ENCODE results near the gene SETD3. TPM values are rescaled to one million over a fixed set of nuclear protein-coding genes. Genes with fewer than 3 reads are reported as not detected.
A peak's percentile ranks its signal among the peaks of the same experiment; 100 is the strongest.

SETD3 gene
- total and polyA plus RNA-seq, 2 experiments from 2014 or later, result 40.7 to 68.0 TPM

GRCh38 chr14:99359906-99360305 is 120.8 kb downstream of the SETD3 start:
- no peak overlapping the region for H3K4me3 Mint-ChIP-seq
- H3K27me3 Mint-ChIP-seq (ENCODE audit: insufficient read depth, low read depth, poor library complexity), result peaks cover 4% of the 10 kb centered on the region
- H3K36me3 Mint-ChIP-seq (ENCODE audit: low read depth), result no peaks in the 10 kb centered on the region
- Histone ChIP-seq H3K9me2 (ENCODE audit: insufficient read depth) (0 out of 2 replicates have a peak, but pooled peaks cover 2% of the 10 kb centered on the region), H3K27me3 (ENCODE audit: insufficient read depth) (no peaks in the 10 kb centered on the region), H3K36me3 (ENCODE audit: insufficient read depth) (no peaks in the 10 kb centered on the region), H3K79me2 (replicated peaks; ENCODE audit: insufficient read depth) (no peaks in the 10 kb centered on the region), H2AFZ (no peak overlapping the region), H3K4me2 (no peak overlapping the region), H4K20me1 (replicated peaks; ENCODE audit: insufficient read depth) (no peaks in the 10 kb centered on the region), H3K27ac (ENCODE audit: low read depth) (no peak overlapping the region), H3F3A (replicated peaks; ENCODE audit: low read depth) (no peaks in the 10 kb centered on the region), H3K4me1 (ENCODE audit: insufficient read depth) (peaks cover 4% of the 10 kb centered on the region; the same call in 1 of the 2 replicates), H3K4me3 (no peak overlapping the region)
- TF ChIP-seq, protein P1, sequence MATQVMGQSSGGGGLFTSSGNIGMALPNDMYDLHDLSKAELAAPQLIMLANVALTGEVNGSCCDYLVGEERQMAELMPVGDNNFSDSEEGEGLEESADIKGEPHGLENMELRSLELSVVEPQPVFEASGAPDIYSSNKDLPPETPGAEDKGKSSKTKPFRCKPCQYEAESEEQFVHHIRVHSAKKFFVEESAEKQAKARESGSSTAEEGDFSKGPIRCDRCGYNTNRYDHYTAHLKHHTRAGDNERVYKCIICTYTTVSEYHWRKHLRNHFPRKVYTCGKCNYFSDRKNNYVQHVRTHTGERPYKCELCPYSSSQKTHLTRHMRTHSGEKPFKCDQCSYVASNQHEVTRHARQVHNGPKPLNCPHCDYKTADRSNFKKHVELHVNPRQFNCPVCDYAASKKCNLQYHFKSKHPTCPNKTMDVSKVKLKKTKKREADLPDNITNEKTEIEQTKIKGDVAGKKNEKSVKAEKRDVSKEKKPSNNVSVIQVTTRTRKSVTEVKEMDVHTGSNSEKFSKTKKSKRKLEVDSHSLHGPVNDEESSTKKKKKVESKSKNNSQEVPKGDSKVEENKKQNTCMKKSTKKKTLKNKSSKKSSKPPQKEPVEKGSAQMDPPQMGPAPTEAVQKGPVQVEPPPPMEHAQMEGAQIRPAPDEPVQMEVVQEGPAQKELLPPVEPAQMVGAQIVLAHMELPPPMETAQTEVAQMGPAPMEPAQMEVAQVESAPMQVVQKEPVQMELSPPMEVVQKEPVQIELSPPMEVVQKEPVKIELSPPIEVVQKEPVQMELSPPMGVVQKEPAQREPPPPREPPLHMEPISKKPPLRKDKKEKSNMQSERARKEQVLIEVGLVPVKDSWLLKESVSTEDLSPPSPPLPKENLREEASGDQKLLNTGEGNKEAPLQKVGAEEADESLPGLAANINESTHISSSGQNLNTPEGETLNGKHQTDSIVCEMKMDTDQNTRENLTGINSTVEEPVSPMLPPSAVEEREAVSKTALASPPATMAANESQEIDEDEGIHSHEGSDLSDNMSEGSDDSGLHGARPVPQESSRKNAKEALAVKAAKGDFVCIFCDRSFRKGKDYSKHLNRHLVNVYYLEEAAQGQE (IDR thresholded peaks at IDR 0.05; ENCODE audit: unreplicated experiment), result no peak
- TF ChIP-seq ZNF114 (CRISPR knock-in tag; IDR thresholded peaks at IDR 0.05) (no peak), ETS1 (IDR thresholded peaks at IDR 0.05) (no peak), EZH2 (IDR thresholded peaks at IDR 0.05; ENCODE audit: low read depth, unreplicated experiment) (no peak), POLR2AphosphoS5 (IDR thresholded peaks at IDR 0.05; ENCODE audit: low read depth) (no peak), EZH2phosphoT487 (IDR thresholded peaks at IDR 0.05; ENCODE audit: unreplicated experiment) (no peak), NANOG (IDR thresholded peaks at IDR 0.05; ENCODE audit: borderline replicate concordance) (no peak), STAT1 (IDR thresholded peaks at IDR 0.05; ENCODE audit: unreplicated experiment) (no peak), CTCF (conservative IDR thresholded peaks at IDR 0.05; ENCODE audit: low read depth in 2 of 2) (no peak)
- TF ChIP-seq, protein P2, sequence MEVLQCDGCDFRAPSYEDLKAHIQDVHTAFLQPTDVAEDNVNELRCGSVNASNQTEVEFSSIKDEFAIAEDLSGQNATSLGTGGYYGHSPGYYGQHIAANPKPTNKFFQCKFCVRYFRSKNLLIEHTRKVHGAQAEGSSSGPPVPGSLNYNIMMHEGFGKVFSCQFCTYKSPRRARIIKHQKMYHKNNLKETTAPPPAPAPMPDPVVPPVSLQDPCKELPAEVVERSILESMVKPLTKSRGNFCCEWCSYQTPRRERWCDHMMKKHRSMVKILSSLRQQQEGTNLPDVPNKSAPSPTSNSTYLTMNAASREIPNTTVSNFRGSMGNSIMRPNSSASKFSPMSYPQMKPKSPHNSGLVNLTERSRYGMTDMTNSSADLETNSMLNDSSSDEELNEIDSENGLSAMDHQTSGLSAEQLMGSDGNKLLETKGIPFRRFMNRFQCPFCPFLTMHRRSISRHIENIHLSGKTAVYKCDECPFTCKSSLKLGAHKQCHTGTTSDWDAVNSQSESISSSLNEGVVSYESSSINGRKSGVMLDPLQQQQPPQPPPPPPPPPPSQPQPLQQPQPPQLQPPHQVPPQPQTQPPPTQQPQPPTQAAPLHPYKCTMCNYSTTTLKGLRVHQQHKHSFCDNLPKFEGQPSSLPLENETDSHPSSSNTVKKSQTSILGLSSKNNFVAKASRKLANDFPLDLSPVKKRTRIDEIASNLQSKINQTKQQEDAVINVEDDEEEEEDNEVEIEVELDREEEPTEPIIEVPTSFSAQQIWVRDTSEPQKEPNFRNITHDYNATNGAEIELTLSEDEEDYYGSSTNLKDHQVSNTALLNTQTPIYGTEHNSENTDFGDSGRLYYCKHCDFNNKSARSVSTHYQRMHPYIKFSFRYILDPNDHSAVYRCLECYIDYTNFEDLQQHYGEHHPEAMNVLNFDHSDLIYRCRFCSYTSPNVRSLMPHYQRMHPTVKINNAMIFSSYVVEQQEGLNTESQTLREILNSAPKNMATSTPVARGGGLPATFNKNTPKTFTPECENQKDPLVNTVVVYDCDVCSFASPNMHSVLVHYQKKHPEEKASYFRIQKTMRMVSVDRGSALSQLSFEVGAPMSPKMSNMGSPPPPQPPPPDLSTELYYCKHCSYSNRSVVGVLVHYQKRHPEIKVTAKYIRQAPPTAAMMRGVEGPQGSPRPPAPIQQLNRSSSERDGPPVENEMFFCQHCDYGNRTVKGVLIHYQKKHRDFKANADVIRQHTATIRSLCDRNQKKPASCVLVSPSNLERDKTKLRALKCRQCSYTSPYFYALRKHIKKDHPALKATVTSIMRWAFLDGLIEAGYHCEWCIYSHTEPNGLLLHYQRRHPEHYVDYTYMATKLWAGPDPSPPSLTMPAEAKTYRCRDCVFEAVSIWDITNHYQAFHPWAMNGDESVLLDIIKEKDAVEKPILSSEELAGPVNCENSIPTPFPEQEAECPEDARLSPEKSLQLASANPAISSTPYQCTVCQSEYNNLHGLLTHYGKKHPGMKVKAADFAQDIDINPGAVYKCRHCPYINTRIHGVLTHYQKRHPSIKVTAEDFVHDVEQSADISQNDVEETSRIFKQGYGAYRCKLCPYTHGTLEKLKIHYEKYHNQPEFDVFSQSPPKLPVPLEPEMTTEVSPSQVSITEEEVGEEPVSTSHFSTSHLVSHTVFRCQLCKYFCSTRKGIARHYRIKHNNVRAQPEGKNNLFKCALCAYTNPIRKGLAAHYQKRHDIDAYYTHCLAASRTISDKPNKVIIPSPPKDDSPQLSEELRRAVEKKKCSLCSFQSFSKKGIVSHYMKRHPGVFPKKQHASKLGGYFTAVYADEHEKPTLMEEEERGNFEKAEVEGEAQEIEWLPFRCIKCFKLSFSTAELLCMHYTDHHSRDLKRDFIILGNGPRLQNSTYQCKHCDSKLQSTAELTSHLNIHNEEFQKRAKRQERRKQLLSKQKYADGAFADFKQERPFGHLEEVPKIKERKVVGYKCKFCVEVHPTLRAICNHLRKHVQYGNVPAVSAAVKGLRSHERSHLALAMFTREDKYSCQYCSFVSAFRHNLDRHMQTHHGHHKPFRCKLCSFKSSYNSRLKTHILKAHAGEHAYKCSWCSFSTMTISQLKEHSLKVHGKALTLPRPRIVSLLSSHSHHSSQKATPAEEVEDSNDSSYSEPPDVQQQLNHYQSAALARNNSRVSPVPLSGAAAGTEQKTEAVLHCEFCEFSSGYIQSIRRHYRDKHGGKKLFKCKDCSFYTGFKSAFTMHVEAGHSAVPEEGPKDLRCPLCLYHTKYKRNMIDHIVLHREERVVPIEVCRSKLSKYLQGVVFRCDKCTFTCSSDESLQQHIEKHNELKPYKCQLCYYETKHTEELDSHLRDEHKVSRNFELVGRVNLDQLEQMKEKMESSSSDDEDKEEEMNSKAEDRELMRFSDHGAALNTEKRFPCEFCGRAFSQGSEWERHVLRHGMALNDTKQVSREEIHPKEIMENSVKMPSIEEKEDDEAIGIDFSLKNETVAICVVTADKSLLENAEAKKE (CRISPR knock-in tag; IDR thresholded peaks at IDR 0.05), result no peak
- DNase-seq (ENCODE audit: low spot score), result no peak
- no peak for ATAC-seq
- H3K27ac Mint-ChIP-seq, result peak overlapping the region; percentile 39; the same call in 1 of the 2 replicates
- H3K4me1 Mint-ChIP-seq, result peaks cover 21% of the 10 kb centered on the region
- no peaks in the 10 kb centered on the region; the same call in 2 of the 3 replicates for H3K9me3 Mint-ChIP-seq
